Measurements from ENCODE around the gene LRIG1.

LRIG1 gene

DNA sequence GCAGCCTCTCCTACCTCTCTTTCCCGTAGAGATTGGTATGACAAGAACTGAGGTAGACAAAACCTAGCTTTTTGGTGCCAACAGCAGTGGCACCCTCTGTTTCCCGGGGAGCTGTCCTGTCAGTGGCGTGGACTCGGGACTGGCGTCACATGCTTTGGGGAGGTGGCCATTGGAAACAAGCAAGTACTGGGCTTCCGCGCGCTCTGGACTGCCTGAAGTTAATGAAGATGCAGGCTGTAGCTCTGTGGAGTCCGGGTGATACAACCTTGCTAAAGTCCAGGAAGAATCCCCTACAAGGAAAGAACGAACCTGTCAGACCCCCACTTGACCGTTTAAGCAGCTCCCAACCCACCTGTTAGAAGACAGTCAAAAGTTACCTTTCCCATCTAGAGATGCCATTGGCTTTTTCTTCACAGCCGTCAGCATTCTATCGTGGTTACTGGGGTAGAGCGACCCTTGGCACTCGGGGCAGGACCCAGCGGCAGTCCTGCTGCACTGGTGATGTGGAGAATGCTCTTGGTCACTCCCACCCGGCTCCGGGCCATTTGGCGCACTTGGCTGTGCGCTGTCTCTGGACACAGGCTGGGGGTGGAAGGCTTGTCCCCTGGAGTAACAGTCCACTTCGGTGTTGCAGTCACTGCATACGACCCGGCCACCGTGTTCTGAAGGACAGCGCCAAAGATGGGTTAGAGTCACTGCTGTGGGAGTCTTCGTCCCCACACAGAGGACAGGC, 120.5 kb downstream of the LRIG1 start:
- no peak for DNase-seq

DNA sequence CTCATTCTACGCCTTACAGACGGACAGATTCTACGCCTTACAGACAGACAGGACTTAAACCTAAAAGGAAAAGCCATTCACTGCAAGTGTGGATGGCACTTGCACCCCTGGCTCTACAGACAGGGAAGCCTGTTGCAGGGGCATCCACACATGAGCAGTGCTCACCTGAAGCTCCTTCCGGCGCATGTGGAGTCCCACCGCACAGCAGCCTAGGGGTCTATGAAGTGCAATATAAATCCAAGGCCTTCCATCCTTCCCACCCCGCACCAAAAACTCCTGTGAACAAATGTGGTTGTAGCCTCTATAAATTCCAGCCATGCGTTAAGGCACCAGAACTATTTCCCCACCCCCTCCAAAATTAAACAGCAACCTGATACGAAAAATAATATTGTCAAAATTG, 121.3 kb downstream of the LRIG1 start:
- no peak for DNase-seq

DNA sequence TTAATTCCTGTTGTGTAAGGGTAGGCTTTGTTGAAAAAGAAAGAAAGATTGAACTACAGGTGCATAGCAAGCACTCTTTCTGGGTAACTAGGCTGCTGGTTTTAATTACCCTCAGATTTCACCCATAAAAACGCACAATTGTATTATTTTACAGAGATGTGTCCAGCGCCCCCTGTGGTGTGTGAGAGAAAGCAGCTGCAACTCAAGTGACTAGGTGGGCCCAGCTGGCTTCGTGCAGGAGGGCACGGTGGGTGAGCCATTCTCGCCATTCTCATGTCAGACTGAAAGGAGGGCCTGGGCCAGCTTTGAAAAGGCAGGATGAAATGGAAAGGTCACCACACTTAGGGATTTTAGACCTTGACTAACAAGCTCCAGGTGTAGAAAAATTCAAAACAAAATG, 122.6 kb downstream of the LRIG1 start:
- DNase-seq: no peak

GRCh38 chr3:66377800-66378199, 123.0 kb downstream of the LRIG1 start:
- no peak for DNase-seq

- no peak for DNase-seq
Observed at GRCh38 chr3:66376568-66376967, 124.3 kb downstream of the LRIG1 start.

DNA sequence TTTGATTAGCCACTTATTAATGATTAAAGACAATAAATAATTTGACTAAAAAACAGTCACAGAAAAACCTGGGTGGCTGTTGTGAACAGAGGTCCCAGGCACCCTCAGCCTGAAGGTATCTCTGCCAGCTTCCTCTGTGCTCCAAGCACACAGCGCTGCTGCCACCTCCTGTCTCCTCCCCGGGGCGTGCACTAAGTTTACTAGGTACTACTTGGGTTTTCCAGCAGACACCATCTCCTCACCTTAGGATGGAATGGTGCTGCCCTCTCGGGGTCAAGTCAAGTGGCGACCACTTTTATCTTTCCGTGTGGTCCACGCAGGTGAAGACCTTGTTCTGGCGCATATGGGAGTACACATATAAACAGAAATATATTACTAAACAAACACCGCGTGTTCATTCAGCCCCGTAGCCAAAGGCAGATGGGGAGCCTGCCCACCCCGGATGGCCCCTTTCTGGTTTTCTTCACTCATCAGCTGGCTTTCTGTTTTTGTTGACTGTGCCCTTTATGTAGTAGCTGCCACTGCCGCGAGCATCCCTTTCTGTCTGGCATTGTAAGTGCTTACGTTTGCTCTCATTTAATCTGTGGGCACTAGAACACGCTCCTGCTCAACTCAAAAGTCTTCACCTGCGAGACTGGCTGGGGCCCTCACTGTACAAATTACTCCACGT, 128.0 kb downstream of the LRIG1 start:
- peak; percentile 58 for DNase-seq

- no peak for DNase-seq
Observed at GRCh38 chr3:66371432-66371831, 129.4 kb downstream of the LRIG1 start.

- DNase-seq: no peak
Observed at GRCh38 chr3:66370179-66370578, 130.6 kb downstream of the LRIG1 start.

DNA sequence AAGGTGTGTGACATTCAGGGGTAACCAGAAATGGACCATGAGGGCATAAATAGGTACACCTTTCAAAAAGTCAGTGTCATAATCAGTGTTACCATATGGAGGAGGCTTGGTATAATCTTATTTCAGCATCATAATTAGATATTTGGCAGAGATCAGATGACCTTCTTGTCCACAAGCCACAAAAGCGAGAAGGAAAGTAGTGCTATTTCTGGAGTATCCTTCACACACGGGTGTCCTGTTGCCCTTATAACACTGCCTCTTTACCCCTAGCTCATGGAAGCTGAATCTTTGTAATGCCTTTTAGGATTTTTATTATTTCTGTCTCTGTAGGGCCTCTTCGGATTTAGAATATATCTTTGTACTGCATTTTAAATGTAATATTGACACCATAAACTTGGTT, 132.8 kb downstream of the LRIG1 start:
- no peak for DNase-seq

- no peak for DNase-seq
Observed at GRCh38 chr3:66366747-66367146, 134.1 kb downstream of the LRIG1 start.

DNA sequence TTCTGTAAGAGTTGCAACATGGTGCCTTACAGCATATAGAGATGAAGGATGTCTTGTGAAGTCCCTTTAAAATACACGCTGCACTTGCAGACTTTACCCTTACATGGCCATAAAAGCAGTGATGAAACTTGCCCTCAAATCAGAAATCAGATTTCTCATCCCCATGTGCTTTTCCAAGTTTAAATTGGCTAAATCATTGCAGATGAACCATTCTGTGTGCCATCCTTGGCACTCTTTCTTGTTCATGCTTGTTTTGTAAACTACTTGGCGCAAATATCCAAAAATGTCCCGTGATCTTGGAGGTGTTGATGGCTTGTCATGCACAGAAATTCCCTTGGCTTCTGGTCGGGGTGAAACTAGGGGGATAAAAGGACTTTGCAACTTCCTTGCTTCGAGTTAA, 135.7 kb downstream of the LRIG1 start:
- no peak for DNase-seq

DNA sequence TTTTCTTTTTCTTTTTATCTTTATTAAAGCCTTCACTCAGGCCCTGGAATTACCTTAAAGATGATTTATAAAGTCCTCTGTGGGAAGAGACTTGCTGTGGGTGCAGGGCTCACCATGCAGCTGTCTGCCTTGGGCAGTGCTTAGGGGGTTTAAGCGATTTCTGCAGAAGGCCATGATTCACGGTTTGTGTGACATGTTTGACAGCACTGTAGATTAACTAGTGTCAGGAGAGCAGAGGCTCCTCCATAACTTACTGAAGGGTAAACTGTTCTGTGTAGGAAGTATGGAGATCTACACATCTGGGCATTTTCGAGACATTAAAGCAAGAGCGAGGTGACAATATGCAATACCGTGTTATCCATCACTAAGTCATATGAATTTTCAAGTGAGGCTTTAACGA, 137.7 kb downstream of the LRIG1 start:
- DNase-seq: no peak

GRCh38 chr3:66362541-66362941, 138.3 kb downstream of the LRIG1 start:
- no peak for DNase-seq

DNA sequence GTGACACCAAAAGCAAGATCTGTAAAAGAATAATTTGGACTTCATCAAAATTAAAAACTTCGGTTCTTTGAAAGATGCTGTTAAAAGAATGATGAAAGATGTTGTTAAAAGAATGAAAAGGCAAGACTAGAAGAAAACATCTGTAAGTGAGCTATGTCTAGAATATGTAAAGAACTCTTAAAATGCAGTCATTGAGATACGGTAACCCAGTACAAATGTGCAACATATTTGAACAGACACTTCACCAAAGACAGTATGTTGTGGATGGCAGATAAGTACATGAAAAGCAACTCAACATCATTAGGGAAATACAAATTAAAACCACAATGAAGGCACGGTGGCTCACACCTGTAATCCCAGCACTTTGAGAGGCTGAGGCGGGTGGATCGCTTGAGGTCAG, 139.5 kb downstream of the LRIG1 start:
- DNase-seq: no peak

DNA sequence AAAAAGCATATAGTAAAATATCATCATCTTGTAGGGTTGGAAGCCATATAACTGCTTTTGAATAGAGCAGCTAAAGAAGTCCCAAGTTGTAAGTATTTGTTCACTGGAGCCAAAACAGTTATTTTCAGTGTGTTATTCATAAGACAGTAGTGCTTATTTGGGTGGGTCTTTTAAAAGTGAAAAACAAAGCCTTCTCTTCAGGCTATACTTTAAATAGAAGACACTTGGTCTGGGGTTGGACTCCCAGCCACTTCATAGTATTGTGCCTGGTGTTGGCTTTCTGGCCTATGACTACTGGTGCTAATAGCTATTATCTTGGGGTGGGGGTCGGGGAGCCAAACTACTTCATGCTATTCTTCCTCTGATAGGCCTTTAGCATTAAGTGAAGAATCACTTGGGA, 144.8 kb downstream of the LRIG1 start:
- no peak for DNase-seq

- no peak for DNase-seq
Observed at GRCh38 chr3:66355394-66355793, 145.4 kb downstream of the LRIG1 start.

DNA sequence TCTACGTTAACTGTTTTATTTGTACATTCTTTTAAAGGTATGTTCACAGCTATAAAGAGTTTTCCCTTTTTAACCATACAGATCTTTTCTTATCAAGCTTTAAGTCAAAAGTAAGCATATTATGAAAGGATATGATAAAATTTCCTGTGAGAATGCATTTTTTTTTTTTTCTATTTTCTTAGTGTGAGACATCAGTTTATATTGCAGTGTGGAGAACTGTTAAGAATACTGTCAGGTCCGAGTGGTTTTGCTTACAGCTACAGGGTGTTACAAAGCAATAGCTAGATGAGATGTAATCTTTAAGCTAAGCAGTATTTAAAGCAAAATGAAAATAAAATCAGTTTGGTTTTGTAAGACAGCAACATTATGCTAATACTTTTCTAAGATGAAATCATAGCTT, 146.8 kb downstream of the LRIG1 start:
- no peak for DNase-seq

DNA sequence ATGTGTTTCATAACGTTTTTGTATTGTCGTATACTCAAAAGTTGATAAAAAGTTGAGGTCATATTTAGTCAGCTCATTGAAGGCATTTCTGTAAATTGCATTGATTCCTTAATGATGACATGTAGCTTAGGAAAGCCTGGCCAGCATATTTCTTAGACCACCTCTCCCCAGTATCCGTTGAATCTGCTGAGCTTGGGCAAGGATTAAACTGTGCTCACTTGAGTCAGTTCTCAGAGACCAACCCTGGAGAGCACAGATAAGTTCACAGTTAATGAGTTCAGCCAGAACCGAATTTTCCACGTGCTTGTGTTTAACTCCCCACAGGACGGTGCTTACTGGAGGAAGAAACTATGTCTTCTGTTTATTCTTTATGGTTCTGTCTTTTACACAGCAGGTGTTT, 147.3 kb downstream of the LRIG1 start:
- DNase-seq: no peak

DNA sequence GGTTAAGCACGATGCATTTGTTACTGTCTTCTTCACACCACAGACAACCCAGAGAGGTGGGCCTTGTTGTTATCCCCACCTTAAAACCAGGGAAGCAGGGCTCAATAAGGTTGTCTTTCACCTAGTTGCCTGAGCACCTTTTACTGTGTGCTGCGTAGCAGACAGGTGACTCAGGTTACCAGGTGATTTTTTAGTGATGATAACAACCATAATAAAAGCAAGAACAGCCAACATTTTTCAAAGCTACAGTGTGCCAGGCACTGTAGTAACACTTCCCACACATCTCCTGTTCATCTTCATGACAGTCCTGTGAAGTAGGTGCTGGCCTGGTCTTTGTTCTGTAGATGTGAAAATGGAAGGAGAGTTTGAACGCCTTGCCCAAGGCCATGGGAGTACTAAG, 147.8 kb downstream of the LRIG1 start:
- no peak for DNase-seq

GRCh38 chr3:66350601-66351000, 150.2 kb downstream of the LRIG1 start:
- DNase-seq: no peak

DNA sequence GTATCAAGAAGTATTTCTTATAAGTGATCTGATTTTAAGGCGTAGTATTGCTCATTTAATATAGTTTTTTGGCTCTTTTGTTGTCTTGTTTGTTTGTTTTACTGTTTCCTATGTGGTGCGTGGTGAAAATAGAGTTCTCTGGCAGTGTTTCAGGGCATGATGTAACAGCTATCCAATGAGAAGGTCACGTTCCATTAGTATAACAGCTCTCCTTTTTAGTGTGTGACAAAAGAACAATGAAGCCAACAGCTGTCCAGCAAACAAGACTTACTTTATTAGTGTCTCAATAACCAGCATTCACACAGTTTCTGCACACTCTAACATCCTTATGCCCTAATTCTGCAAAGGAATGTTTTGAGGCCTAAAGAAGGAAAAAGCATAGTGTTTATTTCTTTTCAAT, 152.1 kb downstream of the LRIG1 start:
- no peak for DNase-seq

DNA sequence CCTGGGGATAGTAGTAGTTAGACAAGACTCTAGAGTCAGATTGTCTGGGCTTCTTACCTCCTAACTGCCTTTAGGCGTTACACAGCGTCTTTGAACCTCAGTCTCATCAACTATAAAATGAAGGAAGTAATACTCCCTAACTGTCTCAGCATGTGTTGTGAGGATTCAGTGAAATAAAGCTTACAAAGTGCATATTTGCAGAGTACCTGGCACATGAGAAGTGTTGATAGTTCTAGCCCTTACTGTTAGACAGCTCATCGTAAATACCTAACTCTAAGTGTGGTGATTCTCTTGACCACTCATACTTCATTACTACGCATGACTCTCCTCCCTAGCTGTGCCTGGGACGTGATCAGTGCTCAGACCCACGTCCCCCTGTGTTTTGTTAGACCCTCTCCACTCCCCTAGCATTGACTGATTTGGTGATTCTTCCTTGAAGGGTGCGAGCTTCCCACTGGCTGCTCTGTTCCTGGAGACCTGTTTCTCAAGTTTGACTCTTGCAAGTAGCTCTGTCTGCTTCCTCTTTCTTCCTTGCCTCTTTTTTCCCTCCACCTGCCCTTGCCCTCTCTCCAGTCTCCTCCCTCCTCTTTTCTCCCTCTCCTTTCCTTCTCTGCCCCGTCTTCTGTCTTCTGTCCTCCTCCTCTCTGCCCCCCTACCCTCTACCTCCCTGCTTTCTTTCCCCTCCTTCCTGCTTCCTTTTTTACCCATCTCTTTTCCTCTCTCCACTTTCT, 155.8 kb downstream of the LRIG1 start:
- DNase-seq: no peak

GRCh38 chr3:66344391-66344811, 156.4 kb downstream of the LRIG1 start:
- DNase-seq: no peak

GRCh38 chr3:66342717-66343356, 158.0 kb downstream of the LRIG1 start:
- DNase-seq: no peak
